Uterus (tissue), 4 donors: ENCODE measurements around the gene DCTN3. TPM values are rescaled to one million over a fixed set of nuclear protein-coding genes. Genes with fewer than 3 reads are reported as not detected.

Source experiments
- DNase-seq, 2 donors: peaks; one replicate each; pipeline ENCODE4 v3.0.0-alpha.2; 2019 to 2020
- H3K27ac ChIP-seq, 2 donors: fragments of 200-600 bp; sonication (generic); 1 replicate in 1 of 2; 2 replicates in 1 of 2; pipeline ENCODE4 v1.5.1; 2016 to 2018
- H3K27me3 ChIP-seq, 2 donors: fragments of 200-600 bp; sonication (generic); one replicate each; pipeline ENCODE4 v1.5.1; 2018 to 2019; ENCODE audit warnings: control low read depth in 1 of 2
- H3K36me3 ChIP-seq, 2 donors: fragments of 200-600 bp; sonication (generic); one replicate each; pipeline ENCODE4 v1.5.1; 2019; ENCODE audit warnings: control low read depth in 1 of 2
- H3K4me1 ChIP-seq, 2 donors: fragments of 200-600 bp; sonication (generic); one replicate each; pipeline ENCODE4 v1.5.1; 2018 to 2019; ENCODE audit warnings: control low read depth in 1 of 2
- H3K4me3 ChIP-seq, 2 donors: fragments of 200-600 bp; sonication (generic); 1 replicate in 1 of 2; 2 replicates in 1 of 2; pipeline ENCODE4 v1.5.1; 2018 to 2019; ENCODE audit warnings: mild to moderate bottlenecking in 1 of 2
- H3K9me3 ChIP-seq, 2 donors: fragments of 200-600 bp; sonication (generic); one replicate each; pipeline ENCODE4 v1.5.1; 2019; ENCODE audit warnings: control low read depth in 1 of 2
- POLR2A ChIP-seq, 2 donors: fragments of 450-650 bp; IDR thresholded peaks; one replicate each; pipeline ENCODE4 v1.6.1; 2016; ENCODE audit warnings: antibody characterized with exemption in 2 of 2, mild to moderate bottlenecking in 1 of 2, moderate library complexity in 1 of 2
- intact Hi-C: fragments of 100-400 bp; cut with DNase I; formaldehyde crosslinking; loops from one replicate; pipeline ENCODE4 v1.15.1; 2023; ENCODE audit warnings: low total_unique reads
- small RNA-seq: library from RNA; depleted of rRNA; stranded (forward); fragments of <200 nt; gene quantifications from one replicate; pipeline ENCODE3, GENCODE V24; 2016
- total RNA-seq, 4 donors: library from RNA; depleted of rRNA in 3 of 4; stranded (reverse); fragments of >200 nt in 3 of 4; gene quantifications; one replicate each; pipeline versions ENCODE4 v1.1.0 to v1.2.4, GENCODE V29; 2014 to 2023
- TF ChIP-seq, protein P1 (sequence below), 4 experiments: fragments of 200-600 bp in 2 of 4; fragments of 450-650 bp in 2 of 4; sonication (generic) in 2 of 4; IDR thresholded peaks; one replicate each; pipeline ENCODE4 v1.5.1; 2016 to 2019; ENCODE audit warnings: antibody characterized with exemption in 4 of 4, mild to moderate bottlenecking in 2 of 4, moderate library complexity in 1 of 4
- donor health status: DM: yes; HTN: yes; CAD: no.

Gene DCTN3
- total RNA-seq, 4 donors from 2014 or later: 27.7 to 98.0 (median 58.6) TPM

DNA sequence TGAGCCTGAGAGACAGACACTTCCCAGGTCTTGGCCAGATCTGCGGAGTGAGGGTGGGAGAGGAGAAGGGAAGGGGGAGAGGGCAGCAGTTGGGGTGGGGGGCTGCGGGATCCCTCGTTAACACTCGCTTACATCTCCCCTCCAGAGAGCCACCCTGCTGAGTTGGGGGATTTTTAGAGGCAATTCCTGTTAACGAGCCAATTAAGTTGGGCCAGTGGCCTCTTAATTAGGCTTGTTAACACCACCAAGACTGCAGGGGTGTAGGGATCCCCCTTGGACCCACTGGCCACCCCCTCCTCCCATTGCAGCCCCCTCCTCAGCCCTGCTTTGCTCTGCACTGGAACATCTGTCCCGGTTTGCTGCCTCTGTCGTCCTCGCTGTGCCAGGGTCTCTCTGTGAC, 54.4 kb downstream of the DCTN3 start:
- H3K27ac ChIP-seq: no peak overlapping the region
- H3K36me3 ChIP-seq: no peaks in the 10 kb centered on the region
- intact Hi-C loops: no loop called here
- H3K27me3 ChIP-seq: no peaks in the 10 kb centered on the region
- TF ChIP-seq, protein P1, sequence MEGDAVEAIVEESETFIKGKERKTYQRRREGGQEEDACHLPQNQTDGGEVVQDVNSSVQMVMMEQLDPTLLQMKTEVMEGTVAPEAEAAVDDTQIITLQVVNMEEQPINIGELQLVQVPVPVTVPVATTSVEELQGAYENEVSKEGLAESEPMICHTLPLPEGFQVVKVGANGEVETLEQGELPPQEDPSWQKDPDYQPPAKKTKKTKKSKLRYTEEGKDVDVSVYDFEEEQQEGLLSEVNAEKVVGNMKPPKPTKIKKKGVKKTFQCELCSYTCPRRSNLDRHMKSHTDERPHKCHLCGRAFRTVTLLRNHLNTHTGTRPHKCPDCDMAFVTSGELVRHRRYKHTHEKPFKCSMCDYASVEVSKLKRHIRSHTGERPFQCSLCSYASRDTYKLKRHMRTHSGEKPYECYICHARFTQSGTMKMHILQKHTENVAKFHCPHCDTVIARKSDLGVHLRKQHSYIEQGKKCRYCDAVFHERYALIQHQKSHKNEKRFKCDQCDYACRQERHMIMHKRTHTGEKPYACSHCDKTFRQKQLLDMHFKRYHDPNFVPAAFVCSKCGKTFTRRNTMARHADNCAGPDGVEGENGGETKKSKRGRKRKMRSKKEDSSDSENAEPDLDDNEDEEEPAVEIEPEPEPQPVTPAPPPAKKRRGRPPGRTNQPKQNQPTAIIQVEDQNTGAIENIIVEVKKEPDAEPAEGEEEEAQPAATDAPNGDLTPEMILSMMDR (IDR thresholded peaks at IDR 0.05): no peak
- TF ChIP-seq POLR2A (IDR thresholded peaks at IDR 0.05): no peak
- H3K9me3 ChIP-seq: no peaks in the 10 kb centered on the region
- H3K4me1 ChIP-seq: no peaks in the 10 kb centered on the region
- no peak overlapping the region for H3K4me3 ChIP-seq
- no peak for DNase-seq

DNA sequence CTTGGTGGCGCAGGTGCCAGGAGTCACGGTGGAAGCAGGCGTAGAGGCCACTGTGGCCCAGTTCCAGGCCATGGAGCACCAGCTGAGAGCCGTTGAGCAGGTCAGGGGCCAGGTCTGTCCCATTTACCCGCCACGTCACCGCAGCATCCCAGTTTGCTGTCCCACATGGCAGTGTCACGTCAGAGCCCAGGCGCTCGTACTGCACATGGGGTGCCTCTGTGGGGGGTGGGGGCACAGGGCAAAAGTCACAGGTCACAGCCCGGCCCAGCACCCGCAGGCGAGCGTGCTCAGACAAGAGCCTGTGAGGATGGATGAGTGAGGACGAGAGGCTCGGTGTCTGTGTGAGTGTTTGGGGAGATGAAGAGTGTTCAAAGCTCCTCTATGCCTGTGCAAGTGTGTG, 55.7 kb downstream of the DCTN3 start:
- Histone ChIP-seq H3K9me3 (no peaks in the 10 kb centered on the region), H3K4me1 (peaks cover 0 to 10% of the 10 kb centered on the region in 2 donors), H3K36me3 (no peaks in the 10 kb centered on the region), H3K27me3 (no peaks in the 10 kb centered on the region), H3K27ac (no peak overlapping the region), H3K4me3 (no peak overlapping the region)
- intact Hi-C loops: no loop called here
- no peak for DNase-seq
- TF ChIP-seq, protein P1 (IDR thresholded peaks at IDR 0.05): no peak
- no peak for TF ChIP-seq POLR2A (IDR thresholded peaks at IDR 0.05)

Small RNA genes within 50 kb of the gene (small RNA-seq; reads per million reads assigned to genes)
- not detected for gene CCL27

Other genes starting within 250 kb of the DCTN3 start
- 1 to 10 TPM in 3 of 4 donors, under 1 TPM in 1; under 0.01 to 6.6 (median 2.3) TPM for gene MYORG, start 243.6 kb downstream of the DCTN3 start, total RNA-seq
- gene FAM219A, start 161.9 kb downstream of the DCTN3 start, total RNA-seq: 10 to 100 TPM in 2 of 4 donors, 1 to 10 TPM in 2; 2.3 to 33.0 (median 14.9) TPM
- gene DNAI1, start 161.7 kb downstream of the DCTN3 start, total RNA-seq: 1 to 10 TPM in 1 of 4 donors, under 1 TPM in 1, not detected in 2; 0.95 to 3.8 TPM
- 1 to 10 TPM in 1 of 4 donors, not detected in 3; 2.2 TPM for gene ENHO, start 97.5 kb downstream of the DCTN3 start, total RNA-seq
- gene CNTFR, start 30.8 kb downstream of the DCTN3 start, total RNA-seq: 10 to 100 TPM in 1 of 4 donors, 1 to 10 TPM in 1, under 1 TPM in 1, not detected in 1; 0.59 to 14.7 (median 6.6) TPM
- 10 to 100 TPM; 18.1 to 39.1 (median 26.9) TPM for gene RPP25L, start 8.4 kb downstream of the DCTN3 start, total RNA-seq
- under 1 TPM in 2 of 4 donors, not detected in 2; 0.35 to 0.82 TPM for gene ARID3C, start 8.6 kb upstream of the DCTN3 start, total RNA-seq
- 10 to 100 TPM; 34.1 to 55.2 (median 51.3) TPM for gene SIGMAR1, start 17.3 kb upstream of the DCTN3 start, total RNA-seq
- gene GALT, start 26.2 kb upstream of the DCTN3 start, total RNA-seq: 10 to 100 TPM in 3 of 4 donors, 1 to 10 TPM in 1; 4.4 to 82.9 (median 50.7) TPM
- gene IL11RA, start 31.7 kb upstream of the DCTN3 start, total RNA-seq: 100 to 1,000 TPM in 1 of 4 donors, 10 to 100 TPM in 2, 1 to 10 TPM in 1; 3.2 to 153 (median 49.9) TPM
- not detected for gene CCL27, start 42.2 kb upstream of the DCTN3 start, total RNA-seq
- gene CCL19, start 70.8 kb upstream of the DCTN3 start, total RNA-seq: 1 to 10 TPM in 1 of 4 donors, under 1 TPM in 1, not detected in 2; 0.55 to 1.3 TPM
- gene CCL21, start 89.6 kb upstream of the DCTN3 start, total RNA-seq: 100 to 1,000 TPM in 2 of 4 donors, 10 to 100 TPM in 1, 1 to 10 TPM in 1; 7.6 to 248 (median 87.1) TPM